SK-N-SH (cell line): Measurements from ENCODE around the gene ADAMTS7. TPM values are rescaled to one million over a fixed set of nuclear protein-coding genes. Genes with fewer than 3 reads are reported as not detected.

ENCODE experiments used
- CTCF ChIA-PET: fragments of 300-600, 350-600 bp; formaldehyde crosslinking; extraction: SDS; loops from one replicate; lab custom pipeline; 2021; lab: Yijun Ruan, JAX
- POLR2A ChIA-PET: fragments of 350-600 bp; sonication (Branson Sonifier 250); formaldehyde crosslinking; extraction: SDS; loops from one replicate; lab custom pipeline; 2020; ENCODE audit warnings: antibody characterized with exemption, inconsistent platforms; lab: Yijun Ruan, JAX
- DNase-seq: peaks from one replicate; pipeline ENCODE4 v3.0.0; 2012
- H2AFZ ChIP-seq: fragments of 200-600 bp; sonication (generic); 2 replicates; pipeline ENCODE4 v1.8.1; 2016; ENCODE audit warnings: antibody characterized with exemption, mild to moderate bottlenecking, low read depth
- H3F3A ChIP-seq: fragments of 200-600 bp; sonication (generic); replicated peaks from 2 replicates; pipeline ENCODE3; 2016; ENCODE audit warnings: antibody characterized with exemption, mild to moderate bottlenecking; ENCODE audit not compliant: insufficient read depth
- H3K27ac ChIP-seq, 2 experiments: fragments of 200-500 bp in 1 of 2; fragments of 200-600 bp in 1 of 2; sonication (Bioruptor generic) in 1 of 2; sonication (generic), shearing (Covaris generic) in 1 of 2; 2 replicates each; pipeline versions ENCODE4 v1.5.1 to v1.6.1; 2014 to 2016; ENCODE audit warnings: low read depth in 2 of 2, inconsistent platforms in 1 of 2, low read length in 1 of 2, mild to moderate bottlenecking in 1 of 2, mixed read lengths in 1 of 2
- H3K27me3 ChIP-seq: fragments of 200-600 bp; sonication (generic), shearing (Covaris generic); 2 replicates; pipeline ENCODE4 v1.6.1; 2016; ENCODE audit warnings: mixed run types; ENCODE audit not compliant: insufficient read depth
- H3K36me3 ChIP-seq, 2 experiments: fragments of 200-500 bp in 1 of 2; fragments of 200-600 bp in 1 of 2; sonication (Bioruptor generic) in 1 of 2; sonication (generic) in 1 of 2; replicated peaks in 1 of 2; 2 replicates each; pipeline versions ENCODE3 to v1.5.1; 2014 to 2016; ENCODE audit warnings: low read length in 1 of 2, mild to moderate bottlenecking in 1 of 2; ENCODE audit not compliant: insufficient read depth in 2 of 2, control insufficient read depth in 1 of 2
- H3K4me1 ChIP-seq, 2 experiments: fragments of 200-500 bp in 1 of 2; fragments of 200-600 bp in 1 of 2; sonication (Bioruptor generic) in 1 of 2; sonication (generic), shearing (Covaris generic) in 1 of 2; 2 replicates each; pipeline versions ENCODE4 v1.5.1 to v1.6.1; 2014 to 2016; ENCODE audit warnings: low read depth in 1 of 2, low read length in 1 of 2, mixed run types in 1 of 2; ENCODE audit not compliant: insufficient read depth in 2 of 2, control insufficient read depth in 1 of 2
- H3K4me2 ChIP-seq: fragments of 200-600 bp; sonication (generic), shearing (Covaris generic); 2 replicates; pipeline ENCODE4 v1.6.1; 2017; ENCODE audit warnings: mixed run types
- H3K4me3 ChIP-seq, 2 experiments: fragments of 200-500 bp in 1 of 2; fragments of 200-600 bp in 1 of 2; sonication (Bioruptor generic) in 1 of 2; sonication (generic), shearing (Covaris generic) in 1 of 2; 2 replicates each; pipeline versions ENCODE4 v1.5.1 to v1.8.1; 2014 to 2016; ENCODE audit warnings: low read depth in 2 of 2, inconsistent platforms in 1 of 2, low read length in 1 of 2, mild to moderate bottlenecking in 1 of 2, mixed read lengths in 1 of 2, moderate library complexity in 1 of 2
- H3K79me2 ChIP-seq: fragments of 200-600 bp; sonication (generic); 2 replicates; pipeline ENCODE4 v1.8.1; 2017; ENCODE audit warnings: mild to moderate bottlenecking; ENCODE audit not compliant: insufficient read depth
- H3K9ac ChIP-seq: fragments of 200-600 bp; sonication (generic); 2 replicates; pipeline ENCODE4 v1.6.1; 2017; ENCODE audit warnings: mixed run types
- H3K9me2 ChIP-seq: fragments of 200-600 bp; sonication (generic); 2 replicates; pipeline ENCODE4 v1.6.1; 2017; ENCODE audit warnings: mixed run types
- H3K9me3 ChIP-seq: fragments of 200-600 bp; sonication (generic); 2 replicates; pipeline ENCODE4 v1.6.1; 2017; ENCODE audit warnings: mixed run types, mild to moderate bottlenecking, moderate library complexity
- H4K20me1 ChIP-seq: fragments of 200-600 bp; sonication (generic); 2 replicates; pipeline ENCODE4 v1.6.1; 2017; ENCODE audit warnings: mild to moderate bottlenecking, mixed run types; ENCODE audit not compliant: insufficient read depth
- CTCF ChIP-seq: fragments of 200-600 bp; sonication (generic); IDR thresholded peaks from 2 replicates; pipeline ENCODE4 v1.6.1; 2017; ENCODE audit warnings: antibody characterized with exemption, mild to moderate bottlenecking, moderate library complexity
- FOSL2 ChIP-seq: IDR thresholded peaks from 2 replicates; pipeline ENCODE4 v1.4.0; 2012; ENCODE audit warnings: low read depth, mild to moderate bottlenecking, moderate library complexity, borderline replicate concordance
- FOXJ3 ChIP-seq: sonication (generic); formaldehyde crosslinking; IDR thresholded peaks from 2 replicates; pipeline ENCODE4 v1.5.1; 2020; ENCODE audit warnings: mild to moderate bottlenecking, missing genetic modification reagents
- FOXM1 ChIP-seq: IDR thresholded peaks from 2 replicates; pipeline ENCODE4 v1.4.0; 2012; ENCODE audit warnings: low read depth, mild to moderate bottlenecking
- IRF3 ChIP-seq: fragments of 150-350 bp; IDR thresholded peaks from 2 replicates; pipeline ENCODE4 v1.6.1; 2016; ENCODE audit warnings: mild to moderate bottlenecking, low read depth, low read length
- JUND ChIP-seq: IDR thresholded peaks from 2 replicates; pipeline ENCODE4 v1.4.0; 2012
- MEF2A ChIP-seq: IDR thresholded peaks from 2 replicates; pipeline ENCODE4 v1.4.0; 2012; ENCODE audit warnings: low read depth, borderline replicate concordance
- MXI1 ChIP-seq: IDR thresholded peaks from 2 replicates; pipeline ENCODE4 v1.6.1; 2012; ENCODE audit warnings: mild to moderate bottlenecking, low read depth, low read length, improper control_type of control experiment
- NFIC ChIP-seq: IDR thresholded peaks from 2 replicates; pipeline ENCODE4 v1.4.0; 2012; ENCODE audit warnings: borderline replicate concordance
- PBX3 ChIP-seq: IDR thresholded peaks from 2 replicates; pipeline ENCODE4; 2012
- RFX5 ChIP-seq: IDR thresholded peaks from 2 replicates; pipeline ENCODE4 v1.6.1; 2012; ENCODE audit warnings: mild to moderate bottlenecking, improper control_type of control experiment, low read length
- RXRA ChIP-seq: IDR thresholded peaks from 2 replicates; pipeline ENCODE4 v1.4.0; 2012; ENCODE audit warnings: low read depth, mild to moderate bottlenecking, borderline replicate concordance
- TAF1 ChIP-seq: IDR thresholded peaks from 2 replicates; pipeline ENCODE4 v1.6.1; 2012; ENCODE audit warnings: low read depth, mild to moderate bottlenecking, low read length, moderate library complexity, borderline replicate concordance
- TEAD4 ChIP-seq: IDR thresholded peaks from 2 replicates; pipeline ENCODE4 v1.4.0; 2012; ENCODE audit warnings: mild to moderate bottlenecking, borderline replicate concordance; ENCODE audit not compliant: insufficient read depth
- USF1 ChIP-seq: IDR thresholded peaks from 2 replicates; pipeline ENCODE4 v1.4.0; 2012; ENCODE audit warnings: low read depth, borderline replicate concordance
- YY1 ChIP-seq: IDR thresholded peaks from 2 replicates; pipeline ENCODE4 v1.4.0; 2012; ENCODE audit warnings: low read depth, mild to moderate bottlenecking
- ZBTB33 ChIP-seq: IDR thresholded peaks from 2 replicates; pipeline ENCODE4 v1.4.0; 2012; ENCODE audit warnings: low read depth, borderline replicate concordance
- WGBS: methylation state at CpG from one replicate; pipeline ENCODE4 v1.1.6; 2017; ENCODE audit warnings: low lambda C conversion rate; 5-methylcytosine and 5-hydroxymethylcytosine counted together
- polyA plus RNA-seq, 3 experiments: library from polyadenylated mRNA; depleted of rRNA; stranded (reverse); fragments of >200 nt; gene quantifications; 2 replicates each; pipeline ENCODE4 v1.2.3, GENCODE V29; 2012

Gene ADAMTS7
- polyA plus RNA-seq, 1 of the 3 experiments (the other 2 are of a cell fraction), result 17.9 TPM

GRCh38 chr15:78838489-78838888 lies 27.2 kb upstream of the ADAMTS7 start:
- DNase-seq, result no peak

More at GRCh38 chr15:78838489-78838888, 27.2 kb upstream of the ADAMTS7 start:
- POLR2A ChIA-PET, result no interaction called here
- H3K9ac ChIP-seq, result no peak overlapping the region
- no peaks in the 10 kb centered on the region for H3F3A ChIP-seq
- H4K20me1 ChIP-seq, result no peaks in the 10 kb centered on the region
- no peak overlapping the region for H3K4me3 ChIP-seq
- CTCF ChIA-PET, result interaction anchor here (1.4 kb wide), 1 partner anchor 26 kb away, joined by 5 read pairs; the partner anchor contains the start of gene ADAMTS7
- H3K36me3 ChIP-seq, result no peaks in the 10 kb centered on the region
- H3K4me1 ChIP-seq, result peaks cover 0 to 2% of the 10 kb centered on the region in 2 experiments; a peak in 1 of 4 replicates
- H3K9me3 ChIP-seq, result no peaks in the 10 kb centered on the region
- no peak overlapping the region for H3K27ac ChIP-seq
- TF ChIP-seq RXRA (no peak), CTCF (no peak), YY1 (no peak), MXI1 (no peak), NFIC (no peak), TAF1 (no peak), RFX5 (no peak), FOSL2 (no peak), JUND (no peak), FOXJ3 (CRISPR knock-in tag) (no peak), ZBTB33 (no peak), MEF2A (no peak), IRF3 (no peak), FOXM1 (no peak), TEAD4 (no peak), PBX3 (no peak), USF1 (no peak)
- H3K4me2 ChIP-seq, result no peak overlapping the region
- 70% methylated on average over 3 of the region's 3 CpGs for WGBS
- no peaks in the 10 kb centered on the region for H3K9me2 ChIP-seq
- no peak overlapping the region for H2AFZ ChIP-seq
- H3K27me3 ChIP-seq, result no peaks in the 10 kb centered on the region
- H3K79me2 ChIP-seq, result no peaks in the 10 kb centered on the region
